Upper lobe of left lung (tissue), 4 donors: Measurements from ENCODE around the gene COL10A1.

Experiments used
- CTCF ChIP-seq, 6 experiments: fragments of 450-650 bp in 4 of 6; fragments of 200-600 bp in 2 of 6; sonication (generic) in 2 of 6; IDR thresholded peaks; one replicate each; pipeline ENCODE4 v1.5.1; 2016 to 2019; ENCODE audit warnings: antibody characterized with exemption in 6 of 6
- POLR2A ChIP-seq, 4 donors: fragments of 450-650 bp; IDR thresholded peaks; one replicate each; pipeline ENCODE4 v1.5.1; 2016 to 2017; ENCODE audit warnings: antibody characterized with exemption in 4 of 4, mild to moderate bottlenecking in 2 of 4
- POLR2AphosphoS5 ChIP-seq, 2 donors: sonication (generic); formaldehyde crosslinking; IDR thresholded peaks; one replicate each; pipeline ENCODE4 v1.5.1; 2017; ENCODE audit warnings: antibody characterized with exemption in 2 of 2

- TF ChIP-seq CTCF (IDR thresholded peaks at IDR 0.05) = no peak
- TF ChIP-seq POLR2AphosphoS5 (IDR thresholded peaks at IDR 0.05) = no peak
- no peak for TF ChIP-seq POLR2A (IDR thresholded peaks at IDR 0.05)
These were observed 34.0 kb upstream of the COL10A1 start for GRCh38 chr6:116159782-116160524.
